Small intestine (tissue), 7 donors: Measurements from ENCODE around the gene DMRT3. TPM values are rescaled to one million over a fixed set of nuclear protein-coding genes. Genes with fewer than 3 reads are reported as not detected.

Source experiments
- DNase-seq, 2 donors: peaks; one replicate each; pipeline versions ENCODE4 v3.0.0 to v3.0.0-alpha.2; 2013
- FAIRE-seq: peaks from 2 replicates; lab custom pipeline; 2012; peaks lifted over from hg19 to GRCh38; lab: Jason Lieb, UNC
- H3K27ac ChIP-seq, 3 donors: one replicate each; pipeline ENCODE4 v1.5.1; 2013; ENCODE audit warnings: low read length in 2 of 3, mild to moderate bottlenecking in 2 of 3, control low read depth in 1 of 3, inconsistent platforms in 1 of 3, low read depth in 1 of 3, moderate library complexity in 1 of 3
- H3K27me3 ChIP-seq, 3 donors: one replicate each; pipeline ENCODE4 v1.6.1; 2013; ENCODE audit warnings: low read length in 3 of 3, inconsistent platforms in 1 of 3; ENCODE audit not compliant: control insufficient read depth in 3 of 3, insufficient read depth in 3 of 3
- H3K36me3 ChIP-seq, 3 donors: one replicate each; pipeline ENCODE4 v1.6.1; 2013; ENCODE audit warnings: low read length in 3 of 3, inconsistent platforms in 1 of 3, low read depth in 1 of 3, mild to moderate bottlenecking in 1 of 3, moderate library complexity in 1 of 3; ENCODE audit not compliant: control insufficient read depth in 3 of 3, insufficient read depth in 2 of 3
- H3K4me1 ChIP-seq, 3 donors: one replicate each; pipeline ENCODE4 v1.6.1; 2013; ENCODE audit warnings: low read length in 2 of 3, inconsistent platforms in 1 of 3, low read depth in 1 of 3, mild to moderate bottlenecking in 1 of 3, moderate library complexity in 1 of 3; ENCODE audit not compliant: control insufficient read depth in 3 of 3, insufficient read depth in 2 of 3
- H3K4me3 ChIP-seq, 3 donors: one replicate each; pipeline ENCODE4 v1.5.1; 2013; ENCODE audit warnings: low read length in 3 of 3, control low read depth in 1 of 3, inconsistent platforms in 1 of 3, low read depth in 1 of 3, mild to moderate bottlenecking in 1 of 3, moderate library complexity in 1 of 3
- H3K9me3 ChIP-seq, 2 donors: one replicate each; pipeline ENCODE4 v1.6.1; 2013; ENCODE audit warnings: low read depth in 1 of 2, low read length in 1 of 2; ENCODE audit not compliant: control insufficient read depth in 2 of 2, insufficient read depth in 1 of 2
- WGBS, 3 donors: extraction: QIAGEN DNeasy Blood & Tissue Kit; methylation state at CpG; one replicate each; pipeline ENCODE4 v1.1.7; 2013; 5-methylcytosine and 5-hydroxymethylcytosine counted together
- polyA plus RNA-seq, 4 donors: library from polyadenylated mRNA; stranded (reverse) in 3 of 4; unstranded in 1 of 4; fragments of 200-250 nt in 3 of 4; fragments of 120-200 nt in 1 of 4; gene quantifications; one replicate each; pipeline versions ENCODE4 v1.2.1 to v1.2.3, GENCODE V29; 2013
- donor health status: healthy with polysubstance abuse.
- donor health status: control.
- donor health status: control.
- donor health status: Bipolar disorder and iron deficiency.
- donor health status: healthy.

Gene DMRT3
- polyA plus RNA-seq, 4 donors, result not detected

DNA sequence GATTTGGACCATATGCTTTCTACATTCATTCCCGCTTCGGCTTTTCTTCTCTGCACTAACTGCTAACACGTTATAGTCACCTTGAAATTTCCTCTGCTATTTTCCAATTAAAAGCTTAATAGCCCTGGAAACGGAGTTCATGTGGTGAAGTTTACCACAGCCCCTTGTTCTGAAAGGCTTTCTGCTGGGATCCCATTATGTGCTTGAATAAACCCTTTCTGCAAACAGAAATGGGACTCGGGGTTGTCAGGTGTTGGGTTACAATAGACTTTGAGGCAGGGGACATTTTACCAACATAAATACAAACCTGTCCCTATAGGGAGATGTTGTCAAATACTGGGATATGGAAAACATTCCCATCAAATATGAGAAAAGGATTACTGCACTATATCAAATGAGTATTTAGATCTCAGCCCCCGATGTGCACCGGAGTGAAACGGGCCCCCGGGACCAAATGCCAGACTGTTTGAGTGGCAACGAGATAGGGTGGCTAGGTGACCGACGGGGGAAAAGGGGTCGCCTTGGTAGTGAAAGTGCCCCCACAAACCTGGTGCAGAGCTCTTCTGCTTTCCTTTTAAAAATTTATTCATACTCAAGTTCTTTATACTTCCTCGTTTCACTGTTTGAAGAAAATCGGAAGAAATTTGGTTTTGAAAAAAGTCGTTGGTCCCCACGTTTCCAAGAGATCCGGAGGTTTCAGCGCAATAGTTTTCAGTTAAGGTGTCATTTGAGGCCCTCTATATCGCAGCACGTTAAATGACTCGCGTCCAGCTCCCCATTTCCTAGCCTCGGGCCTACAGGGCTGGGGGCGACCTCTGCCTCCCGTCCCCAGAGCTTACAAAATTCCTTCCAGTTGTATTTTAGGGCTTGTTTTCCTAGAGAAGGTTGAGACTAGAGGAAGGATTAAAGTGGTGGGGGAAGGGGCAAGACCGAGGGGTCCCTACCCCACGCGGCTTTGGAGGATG is 2.1 kb upstream of the DMRT3 start:
- 6 to 12% (median 11%) methylated on average over 29 of the region's 29 CpGs for WGBS, 3 donors
- Histone ChIP-seq H3K4me3 (no peak overlapping the region), H3K36me3 (no peaks in the 10 kb centered on the region), H3K27me3 (peaks cover 7 to 98% (median 80%) of the 10 kb centered on the region in 3 donors), H3K9me3 (no peaks in the 10 kb centered on the region), H3K27ac (no peak overlapping the region), H3K4me1 (peaks cover 0 to 22% (median 0%) of the 10 kb centered on the region in 3 donors)
- DNase-seq (no peak), FAIRE-seq (no peak)

DNA sequence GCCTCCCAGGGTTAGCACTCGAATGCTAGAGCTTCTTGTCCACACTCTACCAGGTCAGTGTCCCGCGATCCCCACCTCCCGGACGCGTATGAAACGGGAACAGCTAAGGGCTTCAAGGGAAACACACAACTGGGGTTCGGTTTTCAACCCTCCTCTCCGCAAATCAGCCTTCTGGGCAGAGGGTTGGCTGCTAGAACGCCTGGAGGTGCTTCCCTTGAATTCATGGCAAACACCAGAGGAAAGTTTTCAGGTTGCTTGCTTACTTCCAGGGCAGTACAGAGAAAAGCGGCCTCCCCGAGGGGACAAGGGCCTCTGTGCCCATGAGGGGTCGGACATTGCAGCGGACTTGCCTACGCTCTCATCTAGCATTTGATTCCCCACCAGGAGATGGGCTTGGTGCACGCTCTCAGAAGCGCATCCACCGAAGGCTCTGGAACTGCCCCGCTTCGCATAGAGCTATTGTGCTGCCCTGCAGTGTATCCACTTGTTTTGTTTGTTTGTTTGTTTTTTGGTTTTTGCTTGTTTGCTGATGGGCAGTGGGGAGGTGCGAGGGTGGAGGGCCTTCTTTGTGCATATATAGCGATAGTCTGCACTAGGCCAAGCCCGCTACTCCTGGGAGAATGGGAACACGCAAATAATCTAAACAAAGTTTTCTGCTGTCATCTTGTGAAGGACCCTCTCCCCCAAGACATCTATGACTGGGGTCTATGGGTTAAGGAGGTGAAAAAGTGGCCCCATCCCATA is 1.3 kb upstream of the DMRT3 start:
- DNase-seq, result no peak
- peaks cover 7 to 97% (median 72%) of the 10 kb centered on the region in 3 donors for H3K27me3 ChIP-seq
- no peaks in the 10 kb centered on the region for H3K9me3 ChIP-seq
- H3K36me3 ChIP-seq, result no peaks in the 10 kb centered on the region
- WGBS, 3 donors, result 11 to 16% (median 16%) methylated on average over 24 of the region's 24 CpGs
- H3K4me3 ChIP-seq, result no peak overlapping the region
- FAIRE-seq, result no peak
- no peak overlapping the region for H3K27ac ChIP-seq
- H3K4me1 ChIP-seq, result peaks cover 0 to 16% (median 0%) of the 10 kb centered on the region in 3 donors

GRCh38 chr9:975740-976257 is 656 bp upstream of the DMRT3 start:
- no peak overlapping the region for H3K27ac ChIP-seq
- H3K4me1 ChIP-seq, result peaks cover 0 to 16% (median 0%) of the 10 kb centered on the region in 3 donors
- 6 to 11% (median 8%) methylated on average over 23 of the region's 23 CpGs for WGBS, 3 donors
- no peak overlapping the region for H3K4me3 ChIP-seq
- no peaks in the 10 kb centered on the region for H3K36me3 ChIP-seq
- DNase-seq, result no peak
- no peak for FAIRE-seq
- H3K27me3 ChIP-seq, result peaks cover 7 to 94% (median 66%) of the 10 kb centered on the region in 3 donors
- H3K9me3 ChIP-seq, result no peaks in the 10 kb centered on the region

DNA sequence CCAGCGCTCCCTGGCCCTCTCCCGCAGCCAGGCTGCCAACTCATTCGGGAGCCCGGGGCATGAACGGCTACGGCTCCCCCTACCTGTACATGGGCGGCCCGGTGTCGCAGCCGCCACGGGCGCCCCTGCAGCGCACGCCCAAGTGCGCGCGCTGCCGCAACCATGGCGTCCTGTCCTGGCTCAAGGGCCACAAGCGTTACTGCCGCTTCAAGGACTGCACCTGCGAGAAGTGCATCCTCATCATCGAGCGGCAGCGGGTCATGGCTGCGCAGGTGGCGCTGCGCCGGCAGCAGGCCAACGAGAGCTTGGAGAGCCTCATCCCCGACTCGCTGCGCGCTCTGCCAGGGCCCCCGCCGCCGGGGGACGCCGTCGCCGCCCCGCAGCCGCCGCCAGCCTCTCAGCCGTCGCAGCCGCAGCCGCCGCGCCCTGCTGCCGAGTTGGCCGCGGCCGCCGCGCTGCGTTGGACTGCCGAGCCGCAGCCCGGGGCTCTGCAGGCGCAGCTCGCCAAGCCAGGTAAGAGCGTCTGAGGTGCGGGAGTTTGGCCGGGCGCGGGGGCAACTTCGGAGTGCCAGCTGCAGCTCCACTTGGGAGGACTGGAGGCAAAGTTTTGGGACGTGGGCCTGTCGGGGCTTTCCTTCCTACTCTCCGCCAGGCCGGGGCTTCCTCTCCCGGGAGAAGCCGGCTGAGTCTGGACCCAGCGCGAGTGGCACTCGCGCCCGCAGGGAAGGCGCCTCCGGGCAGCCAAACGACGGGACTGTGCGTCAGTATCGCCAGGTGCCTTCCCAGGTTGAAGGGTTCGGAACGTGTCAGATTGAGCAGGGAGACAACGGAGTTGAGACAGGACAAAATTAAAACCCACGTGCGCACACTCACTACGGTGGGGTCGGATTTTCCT is 735 bp downstream of the DMRT3 start:
- Histone ChIP-seq H3K36me3 (no peaks in the 10 kb centered on the region), H3K4me1 (peaks cover 0 to 9% (median 0%) of the 10 kb centered on the region in 3 donors), H3K4me3 (no peak overlapping the region), H3K27me3 (peaks cover 7 to 94% (median 66%) of the 10 kb centered on the region in 3 donors), H3K9me3 (no peaks in the 10 kb centered on the region), H3K27ac (no peak overlapping the region)
- FAIRE-seq (no peak), DNase-seq (peak in 1 of 2 donors; percentile 39)
- 1 to 3% (median 3%) methylated on average over 84 to 92 of the region's 92 CpGs for WGBS, 3 donors

GRCh38 chr9:977838-978830 is 1.7 kb downstream of the DMRT3 start:
- H3K27me3 ChIP-seq, result peaks cover 7 to 91% (median 64%) of the 10 kb centered on the region in 3 donors
- DNase-seq (no peak), FAIRE-seq (no peak)
- no peaks in the 10 kb centered on the region for H3K4me1 ChIP-seq
- H3K27ac ChIP-seq, result no peak overlapping the region
- WGBS, 3 donors, result 19 to 20% (median 19%) methylated on average over 19 of the region's 19 CpGs
- no peaks in the 10 kb centered on the region for H3K9me3 ChIP-seq
- no peaks in the 10 kb centered on the region for H3K36me3 ChIP-seq
- no peak overlapping the region for H3K4me3 ChIP-seq

GRCh38 chr9:979983-980382 is 3.5 kb downstream of the DMRT3 start:
- WGBS, 3 donors, result 7 to 17% (median 10%) methylated on average over 2 of the region's 2 CpGs
- H3K27ac ChIP-seq, result no peak overlapping the region
- no peaks in the 10 kb centered on the region for H3K9me3 ChIP-seq
- no peak overlapping the region for H3K4me3 ChIP-seq
- no peak for DNase-seq
- peak; percentile 15 for FAIRE-seq
- no peaks in the 10 kb centered on the region for H3K4me1 ChIP-seq
- peaks cover 7 to 80% (median 50%) of the 10 kb centered on the region in 3 donors for H3K27me3 ChIP-seq
- no peaks in the 10 kb centered on the region for H3K36me3 ChIP-seq

DNA sequence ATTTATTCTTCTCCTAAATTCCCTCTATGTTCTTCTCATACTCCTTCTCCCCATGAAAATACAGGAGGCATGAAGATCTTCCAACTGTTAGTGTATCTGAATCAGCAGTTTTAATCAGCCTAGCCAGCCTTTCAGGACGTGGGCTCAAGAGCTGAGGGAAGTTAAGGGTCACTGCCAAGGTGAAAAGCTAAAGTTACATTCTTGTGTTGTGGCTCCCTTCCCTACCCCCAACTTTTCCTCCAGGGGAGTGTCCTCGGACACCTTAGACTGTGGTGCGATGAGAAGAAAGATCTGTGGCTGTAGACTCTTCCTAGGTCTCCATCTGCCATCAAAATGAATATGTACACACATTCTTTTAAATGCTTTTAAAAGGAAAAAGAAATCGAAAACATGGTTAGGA is 4.2 kb downstream of the DMRT3 start:
- no peak overlapping the region for H3K4me3 ChIP-seq
- no peak overlapping the region for H3K27ac ChIP-seq
- H3K27me3 ChIP-seq, result peaks cover 7 to 75% (median 45%) of the 10 kb centered on the region in 3 donors
- no peaks in the 10 kb centered on the region for H3K4me1 ChIP-seq
- no peak for FAIRE-seq
- H3K9me3 ChIP-seq, result no peaks in the 10 kb centered on the region
- WGBS, 3 donors, result 5 to 14% (median 12%) methylated on average over 4 of the region's 4 CpGs
- no peak for DNase-seq
- no peaks in the 10 kb centered on the region for H3K36me3 ChIP-seq
